ENCODE measurements around the gene PPP6R2. TPM values are rescaled to one million over a fixed set of nuclear protein-coding genes. Genes with fewer than 3 reads are reported as not detected.
A peak's percentile ranks its signal among the peaks of the same experiment; 100 is the strongest.
"Not testable (repeated sequence)": the region's sequence is repeated elsewhere in the genome, so short reads cannot be mapped to it uniquely, and the experiment has no call there.

The PPP6R2 gene
- total RNA-seq, 1 donor from 2014 or later = 32.6 TPM

- H3K27ac Mint-ChIP-seq = no peak overlapping the region
- no peaks in the 10 kb centered on the region for H3K27me3 ChIP-seq
- no peaks in the 10 kb centered on the region for H3K9me3 Mint-ChIP-seq
- H4K20me1 ChIP-seq (ENCODE audit: low read depth) = no peaks in the 10 kb centered on the region
- H2AFZ ChIP-seq (replicated peaks) = no peak overlapping the region
- DNase-seq (ENCODE audit: low spot score) = no peak
- H3K4me1 Mint-ChIP-seq = no peaks in the 10 kb centered on the region
- H3K4me1 ChIP-seq = no peaks in the 10 kb centered on the region
- no peaks in the 10 kb centered on the region for H3F3A ChIP-seq (ENCODE audit: low read depth)
- no peak overlapping the region for H3K9ac ChIP-seq
- no peak overlapping the region for H3K4me3 ChIP-seq
- H3K9me3 ChIP-seq (ENCODE audit: low read depth) = no peaks in the 10 kb centered on the region
- peaks cover 2% of the 10 kb centered on the region for H3K27me3 Mint-ChIP-seq (ENCODE audit: insufficient read depth, low read depth)
- H3K36me3 ChIP-seq = peaks cover 16% of the 10 kb centered on the region
- H3K27ac ChIP-seq = no peak overlapping the region
- TF ChIP-seq EZH2phosphoT487 (IDR thresholded peaks at IDR 0.05) = no peak
- TF ChIP-seq CTCF (IDR thresholded peaks at IDR 0.05) = no peak
- no peak for TF ChIP-seq EZH2 (IDR thresholded peaks at IDR 0.05)
- H3K4me2 ChIP-seq = no peak overlapping the region
- no peak overlapping the region for H3K4me3 Mint-ChIP-seq
- H3K79me2 ChIP-seq (ENCODE audit: low read depth) = no peaks in the 10 kb centered on the region
- H3K36me3 Mint-ChIP-seq = peaks cover 39% of the 10 kb centered on the region
These were observed 33.0 kb downstream of the PPP6R2 start for GRCh38 chr22:50376085-50376651.

- not testable (repeated sequence) for H3K79me2 ChIP-seq (ENCODE audit: low read depth); H3K4me2 ChIP-seq; H3F3A ChIP-seq (ENCODE audit: low read depth); H2AFZ ChIP-seq (replicated peaks); H3K27ac ChIP-seq; H3K27ac Mint-ChIP-seq; H3K27me3 Mint-ChIP-seq (ENCODE audit: insufficient read depth, low read depth); H3K9ac ChIP-seq; H3K4me1 Mint-ChIP-seq; H3K4me3 Mint-ChIP-seq; H3K4me3 ChIP-seq; H3K27me3 ChIP-seq; H3K9me3 Mint-ChIP-seq; H3K4me1 ChIP-seq; DNase-seq (ENCODE audit: low spot score); H3K9me3 ChIP-seq (ENCODE audit: low read depth)
- Histone ChIP-seq H4K20me1 (ENCODE audit: low read depth) (peaks cover 25% of the 10 kb centered on the region), H3K36me3 (peaks cover 10% of the 10 kb centered on the region)
- peaks cover 18% of the 10 kb centered on the region for H3K36me3 Mint-ChIP-seq
These were observed 38.0 kb downstream of the PPP6R2 start for GRCh38 chr22:50381021-50381555.

GRCh38 chr22:50396751-50397370 lies 53.7 kb downstream of the PPP6R2 start:
- H3K4me1 Mint-ChIP-seq = peaks cover 9% of the 10 kb centered on the region
- no peak overlapping the region for H3K4me2 ChIP-seq
- TF ChIP-seq EZH2phosphoT487 (IDR thresholded peaks at IDR 0.05) (no peak), EZH2 (IDR thresholded peaks at IDR 0.05) (no peak), CTCF (IDR thresholded peaks at IDR 0.05) (no peak)
- no peaks in the 10 kb centered on the region for H3K9me3 ChIP-seq (ENCODE audit: low read depth)
- DNase-seq (ENCODE audit: low spot score) = no peak
- peaks cover 10% of the 10 kb centered on the region for H3F3A ChIP-seq (ENCODE audit: low read depth)
- no peaks in the 10 kb centered on the region for H3K36me3 ChIP-seq
- H3K4me1 ChIP-seq = peaks cover 4% of the 10 kb centered on the region
- peaks cover 5% of the 10 kb centered on the region for H3K27me3 Mint-ChIP-seq (ENCODE audit: insufficient read depth, low read depth)
- H3K27me3 ChIP-seq = no peaks in the 10 kb centered on the region
- H3K79me2 ChIP-seq (ENCODE audit: low read depth) = no peaks in the 10 kb centered on the region
- peak overlapping the region; percentile 12 for H3K9ac ChIP-seq
- no peak overlapping the region for H3K27ac ChIP-seq
- no peak overlapping the region for H3K4me3 ChIP-seq
- H3K9me3 Mint-ChIP-seq = no peaks in the 10 kb centered on the region
- no peak overlapping the region for H3K4me3 Mint-ChIP-seq
- peaks cover 20% of the 10 kb centered on the region for H3K36me3 Mint-ChIP-seq
- H2AFZ ChIP-seq (replicated peaks) = no peak overlapping the region
- peaks cover 20% of the 10 kb centered on the region for H4K20me1 ChIP-seq (ENCODE audit: low read depth)
- peak overlapping the region; percentile 78 for H3K27ac Mint-ChIP-seq

- peaks cover 10% of the 10 kb centered on the region for H3F3A ChIP-seq (ENCODE audit: low read depth)
- not testable (repeated sequence) for H3K4me3 ChIP-seq
These were observed 54.4 kb downstream of the PPP6R2 start for GRCh38 chr22:50397371-50398060.

More at GRCh38 chr22:50397371-50398060, 54.4 kb downstream of the PPP6R2 start:
- Mint-ChIP-seq H3K36me3 (peaks cover 22% of the 10 kb centered on the region), H3K27ac (peak overlapping the region; percentile 78)
- not testable (repeated sequence) for DNase-seq (ENCODE audit: low spot score); H2AFZ ChIP-seq (replicated peaks); H3K27me3 Mint-ChIP-seq (ENCODE audit: insufficient read depth, low read depth); H3K9ac ChIP-seq; H3K4me3 Mint-ChIP-seq; H3K9me3 ChIP-seq (ENCODE audit: low read depth); H3K27ac ChIP-seq; H3K4me1 Mint-ChIP-seq; H3K4me1 ChIP-seq; H3K36me3 ChIP-seq; H3K79me2 ChIP-seq (ENCODE audit: low read depth); H3K27me3 ChIP-seq; H3K9me3 Mint-ChIP-seq; H3K4me2 ChIP-seq
- peaks cover 20% of the 10 kb centered on the region for H4K20me1 ChIP-seq (ENCODE audit: low read depth)
